Psoas muscle (tissue), 8 donors: ENCODE data around the gene RAD51AP1. TPM values are rescaled to one million over a fixed set of nuclear protein-coding genes. Genes with fewer than 3 reads are reported as not detected.

Experiments used
- ATAC-seq, 4 donors: fragments of 200-7000 bp; cut with Tn5 transposase; one replicate each; pipeline ENCODE4 v1.9.1; 2020; ENCODE audit warnings: moderate library complexity in 3 of 4, mild to moderate bottlenecking in 2 of 4
- DNase-seq, 2 donors: peaks; one replicate each; pipeline ENCODE4 v3.0.0-alpha.2; 2020
- H3K27ac ChIP-seq: fragments of 200-600 bp; one replicate; pipeline ENCODE4 v1.8.0; 2022
- H3K27me3 ChIP-seq, 3 donors: fragments of 200-600 bp in 1 of 3; one replicate each; pipeline versions ENCODE4 v1.6.1 to v1.8.0; 2013 to 2022; ENCODE audit warnings: low read length in 2 of 3, mild to moderate bottlenecking in 2 of 3, moderate library complexity in 1 of 3; ENCODE audit not compliant: insufficient read depth in 3 of 3
- H3K36me3 ChIP-seq, 2 donors: fragments of 200-600 bp in 1 of 2; one replicate each; pipeline versions ENCODE4 v1.6.1 to v1.8.0; 2013 to 2022; ENCODE audit warnings: low read depth in 1 of 2, mild to moderate bottlenecking in 1 of 2, moderate library complexity in 1 of 2; ENCODE audit not compliant: insufficient read depth in 1 of 2
- H3K4me1 ChIP-seq: fragments of 200-600 bp; one replicate; pipeline ENCODE4 v1.8.0; 2022
- H3K4me3 ChIP-seq: fragments of 200-600 bp; one replicate; pipeline ENCODE4 v1.8.0; 2022; ENCODE audit warnings: mild to moderate bottlenecking
- H3K9me3 ChIP-seq: fragments of 200-600 bp; one replicate; pipeline ENCODE4 v1.8.0; 2022
- WGBS, 3 donors: extraction: QIAGEN DNeasy Blood & Tissue Kit; methylation state at CpG; one replicate each; pipeline versions ENCODE4 v1.1.6 to v1.1.7; 2013; 5-methylcytosine and 5-hydroxymethylcytosine counted together
- intact Hi-C, 2 donors: fragments of 100-400 bp; cut with DNase I; formaldehyde crosslinking; loops; one replicate each; pipeline versions ENCODE4 v1.11.0 to v1.14.2; 2022
- polyA plus RNA-seq, 3 donors: library from polyadenylated mRNA; stranded (reverse); fragments of 200-250 nt; gene quantifications; one replicate each; pipeline ENCODE4 v1.2.3, GENCODE V29; 2013
- total RNA-seq, 4 donors: library from RNA; stranded (reverse); fragmentation: NEBNext Ultra II Directional in 2 of 4; extraction: Animal tissue kit (Norgen Biotek cat#: 25700) in 2 of 4; gene quantifications; one replicate each; pipeline versions ENCODE4 v1.2.1 to v1.2.4, GENCODE V29; 2021 to 2023
- TF ChIP-seq, protein P1 (sequence below): fragments of 200-600 bp; IDR thresholded peaks from one replicate; pipeline ENCODE4 v1.8.0; 2022; ENCODE audit warnings: antibody characterized with exemption
- donor health status: healthy with polysubstance abuse.
- donor health status: DM: no; HTN: no; CAD: no; lungs with moderate emphysema.
- donor health status: Bipolar disorder and iron deficiency.
- donor health status: healthy.
- donor health status: DM: yes; HTN: yes; CAD: no.
- donor health status: DM: no; HTN: no; CAD: no.
- donor health status: DM: no; HTN: no; CAD: no.
- donor health status: DM: yes; HTN: yes; CAD: no.

Gene RAD51AP1
- total and polyA plus RNA-seq, 7 donors: 0.38 to 0.98 (median 0.48) TPM

DNA sequence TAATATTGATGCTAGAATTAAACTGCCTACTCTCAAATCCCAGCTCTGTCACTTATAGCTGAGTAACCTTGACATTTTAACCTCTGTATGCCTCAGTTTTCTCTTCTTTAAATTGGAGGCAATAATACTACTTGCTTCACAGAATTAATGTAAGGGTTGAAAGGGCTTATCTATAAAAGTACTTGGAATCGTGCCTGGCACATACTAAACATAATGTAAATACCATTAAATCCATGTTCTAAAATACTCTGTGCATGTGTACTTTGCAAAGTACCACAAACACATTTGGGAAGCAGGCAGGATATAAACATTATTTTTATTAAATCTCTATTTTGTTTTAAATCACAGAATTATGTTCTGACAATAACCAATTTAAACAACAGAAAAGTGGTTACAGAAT, 65.3 kb downstream of the RAD51AP1 start:
- Histone ChIP-seq H3K9me3 (no peaks in the 10 kb centered on the region), H3K4me1 (peaks cover 7% of the 10 kb centered on the region), H3K4me3 (no peak overlapping the region), H3K27me3 (no peaks in the 10 kb centered on the region), H3K36me3 (peaks cover 0 to 9% of the 10 kb centered on the region in 2 donors), H3K27ac (no peak overlapping the region)
- DNase-seq (no peak), ATAC-seq (no peak)
- TF ChIP-seq, protein P1, sequence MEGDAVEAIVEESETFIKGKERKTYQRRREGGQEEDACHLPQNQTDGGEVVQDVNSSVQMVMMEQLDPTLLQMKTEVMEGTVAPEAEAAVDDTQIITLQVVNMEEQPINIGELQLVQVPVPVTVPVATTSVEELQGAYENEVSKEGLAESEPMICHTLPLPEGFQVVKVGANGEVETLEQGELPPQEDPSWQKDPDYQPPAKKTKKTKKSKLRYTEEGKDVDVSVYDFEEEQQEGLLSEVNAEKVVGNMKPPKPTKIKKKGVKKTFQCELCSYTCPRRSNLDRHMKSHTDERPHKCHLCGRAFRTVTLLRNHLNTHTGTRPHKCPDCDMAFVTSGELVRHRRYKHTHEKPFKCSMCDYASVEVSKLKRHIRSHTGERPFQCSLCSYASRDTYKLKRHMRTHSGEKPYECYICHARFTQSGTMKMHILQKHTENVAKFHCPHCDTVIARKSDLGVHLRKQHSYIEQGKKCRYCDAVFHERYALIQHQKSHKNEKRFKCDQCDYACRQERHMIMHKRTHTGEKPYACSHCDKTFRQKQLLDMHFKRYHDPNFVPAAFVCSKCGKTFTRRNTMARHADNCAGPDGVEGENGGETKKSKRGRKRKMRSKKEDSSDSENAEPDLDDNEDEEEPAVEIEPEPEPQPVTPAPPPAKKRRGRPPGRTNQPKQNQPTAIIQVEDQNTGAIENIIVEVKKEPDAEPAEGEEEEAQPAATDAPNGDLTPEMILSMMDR: no peak
- WGBS, 3 donors: 29 to 34% (median 29%) methylated on average over 1 of the region's 1 CpG
- intact Hi-C loops: no loop called here

DNA sequence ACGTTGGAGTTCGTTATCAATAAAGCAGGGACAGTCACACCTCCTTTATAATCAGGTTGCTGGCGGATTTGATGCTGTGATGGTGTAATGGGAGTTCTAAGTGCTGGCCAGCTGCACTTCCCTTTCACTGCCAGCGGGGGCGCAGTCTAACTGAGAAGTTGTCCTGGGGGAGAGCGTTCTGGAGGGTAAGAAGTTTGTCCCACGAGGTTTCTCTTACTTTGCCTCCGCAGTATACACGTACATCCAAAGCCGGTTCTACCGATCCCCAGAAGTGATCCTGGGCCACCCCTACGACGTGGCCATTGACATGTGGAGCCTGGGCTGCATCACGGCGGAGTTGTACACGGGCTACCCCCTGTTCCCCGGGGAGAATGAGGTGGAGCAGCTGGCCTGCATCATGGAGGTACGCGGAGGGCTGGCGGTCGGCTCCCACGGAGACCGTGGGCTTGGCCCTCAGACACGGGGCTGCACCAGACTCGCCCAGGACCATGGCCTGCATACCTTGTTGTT, 66.0 kb downstream of the RAD51AP1 start:
- Histone ChIP-seq H3K27ac (peak overlapping the region; percentile 80), H3K36me3 (peaks cover 0 to 13% of the 10 kb centered on the region in 2 donors), H3K27me3 (no peaks in the 10 kb centered on the region), H3K4me3 (peak overlapping the region; percentile 95), H3K4me1 (peaks cover 7% of the 10 kb centered on the region), H3K9me3 (no peaks in the 10 kb centered on the region)
- DNase-seq (peak; percentile 72 to 84), ATAC-seq (peak; percentile 97 to 99 (median 98))
- TF ChIP-seq, protein P1: peak; percentile 95
- 2 to 10% (median 4%) methylated on average over 25 of the region's 25 CpGs for WGBS, 3 donors
- intact Hi-C loops: no loop called here

DNA sequence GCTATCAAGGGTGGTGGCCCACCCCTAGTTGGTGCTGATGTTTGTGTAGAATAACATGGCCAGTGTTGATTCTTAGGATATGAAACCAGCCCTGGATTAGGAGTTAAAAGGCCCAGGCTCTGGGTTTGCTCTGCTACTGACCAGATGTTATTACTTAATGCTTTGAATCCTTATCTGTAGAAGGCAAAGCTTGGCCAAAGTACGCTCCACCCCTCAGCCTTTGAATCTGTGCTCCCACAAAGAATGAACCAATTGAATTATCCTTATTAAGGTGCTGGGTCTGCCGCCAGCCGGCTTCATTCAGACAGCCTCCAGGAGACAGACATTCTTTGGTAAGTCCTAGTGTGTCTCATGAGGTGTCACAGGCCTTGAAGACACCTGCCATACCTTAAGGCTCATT, 68.4 kb downstream of the RAD51AP1 start:
- intact Hi-C loops: no loop called here
- Histone ChIP-seq H3K27ac (no peak overlapping the region), H3K4me3 (no peak overlapping the region), H3K27me3 (no peaks in the 10 kb centered on the region), H3K9me3 (no peaks in the 10 kb centered on the region), H3K4me1 (peaks cover 7% of the 10 kb centered on the region), H3K36me3 (peaks cover 0 to 36% of the 10 kb centered on the region in 2 donors)
- ATAC-seq (no peak), DNase-seq (no peak)
- WGBS, 3 donors: 86 to 91% (median 91%) methylated on average over 3 of the region's 3 CpGs
- TF ChIP-seq, protein P1: no peak

DNA sequence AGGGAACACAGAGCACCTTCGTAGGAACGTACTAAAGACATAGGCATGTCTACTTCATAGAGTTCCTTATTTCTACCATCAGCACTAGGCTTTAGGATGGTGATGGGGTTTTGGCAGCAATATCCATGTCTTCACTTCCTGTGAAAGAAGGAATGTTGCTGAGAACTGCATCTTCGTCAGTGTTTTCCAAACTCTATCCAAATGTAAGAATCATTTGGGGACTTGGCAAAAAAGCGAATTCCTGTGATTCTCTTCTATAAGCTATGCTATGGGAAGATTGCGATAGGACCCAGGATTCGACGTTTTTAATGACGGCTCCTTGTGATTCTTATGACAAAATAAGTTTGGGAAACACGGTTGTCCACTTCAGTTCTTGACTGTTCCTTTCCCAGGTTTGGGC, 70.4 kb downstream of the RAD51AP1 start:
- Histone ChIP-seq H3K4me3 (no peak overlapping the region), H3K9me3 (no peaks in the 10 kb centered on the region), H3K36me3 (peaks cover 4 to 56% of the 10 kb centered on the region in 2 donors), H3K27ac (no peak overlapping the region), H3K4me1 (peaks cover 7% of the 10 kb centered on the region), H3K27me3 (no peaks in the 10 kb centered on the region)
- no peak for DNase-seq
- ATAC-seq: no peak
- intact Hi-C loops: no loop called here
- 91 to 95% (median 92%) methylated on average over 9 of the region's 9 CpGs for WGBS, 3 donors
- TF ChIP-seq, protein P1: no peak

Other genes starting within 250 kb of the RAD51AP1 start
- gene TIGAR, start 217.7 kb upstream of the RAD51AP1 start, total RNA-seq: 10 to 100 TPM; 10.9 to 17.3 (median 11.8) TPM
- gene TIGAR, start 217.7 kb upstream of the RAD51AP1 start, polyA plus RNA-seq: 10 to 100 TPM in 1 of 3 donors, 1 to 10 TPM in 2; 6.3 to 20.0 (median 8.1) TPM
- gene FGF23, start 159.2 kb upstream of the RAD51AP1 start, total RNA-seq: not detected
- gene FGF23, start 159.2 kb upstream of the RAD51AP1 start, polyA plus RNA-seq: not detected
- gene FGF6, start 93.1 kb upstream of the RAD51AP1 start, total RNA-seq: 10 to 100 TPM in 2 of 4 donors, 1 to 10 TPM in 2; 3.9 to 27.1 (median 8.2) TPM
- 1 to 10 TPM in 1 of 3 donors, under 1 TPM in 1, not detected in 1; 0.61 to 1.2 TPM for gene FGF6, start 93.1 kb upstream of the RAD51AP1 start, polyA plus RNA-seq
- 10 to 100 TPM; 18.3 to 28.8 (median 23.3) TPM for gene DYRK4, start 23.3 kb downstream of the RAD51AP1 start, total RNA-seq
- 10 to 100 TPM; 18.3 to 27.8 (median 20.8) TPM for gene DYRK4, start 23.3 kb downstream of the RAD51AP1 start, polyA plus RNA-seq
- gene AKAP3, start 110.2 kb downstream of the RAD51AP1 start, total RNA-seq: 1 to 10 TPM in 3 of 4 donors, under 1 TPM in 1; 0.95 to 2.9 (median 1.6) TPM
- gene AKAP3, start 110.2 kb downstream of the RAD51AP1 start, polyA plus RNA-seq: 1 to 10 TPM in 2 of 3 donors, under 1 TPM in 1; 0.07 to 8.4 (median 1.1) TPM
- gene NDUFA9, start 110.2 kb downstream of the RAD51AP1 start, total RNA-seq: 100 to 1,000 TPM; 127 to 253 (median 136) TPM
- 100 to 1,000 TPM; 131 to 194 (median 155) TPM for gene NDUFA9, start 110.2 kb downstream of the RAD51AP1 start, polyA plus RNA-seq
- gene GALNT8, start 181.5 kb downstream of the RAD51AP1 start, total RNA-seq: under 1 TPM; 0.11 to 0.89 (median 0.30) TPM
- gene GALNT8, start 181.5 kb downstream of the RAD51AP1 start, polyA plus RNA-seq: under 1 TPM; 0.14 to 0.40 (median 0.18) TPM